GM12878 (cell line): Measurements from ENCODE around the gene MPP2.

ENCODE experiments used
- BACH1 ChIP-seq: fragments of 450-650 bp; IDR thresholded peaks from 2 replicates; pipeline ENCODE4 v1.6.1; 2017; ENCODE audit warnings: mild to moderate bottlenecking, borderline replicate concordance
- CTCF ChIP-seq, 3 experiments: IDR thresholded peaks in 2 of 3; conservative IDR thresholded peaks in 1 of 3; 2 replicates each; pipeline ENCODE4 v1.5.1; 2011; ENCODE audit warnings: low read depth in 3 of 3, low read length in 3 of 3, mild to moderate bottlenecking in 3 of 3, control low read depth in 2 of 3, moderate library complexity in 2 of 3, inconsistent platforms in 1 of 3, mixed read lengths in 1 of 3; ENCODE audit not compliant: control insufficient read depth in 2 of 3, insufficient read depth in 1 of 3; ENCODE audit errors: extremely low read depth in 1 of 3
- EZH2 ChIP-seq: IDR thresholded peaks from 2 replicates; pipeline ENCODE4 v1.6.1; 2012; ENCODE audit warnings: low read depth, mild to moderate bottlenecking, control low read depth, inconsistent platforms, low read length, borderline replicate concordance; ENCODE audit not compliant: control insufficient read depth
- NFIC ChIP-seq: IDR thresholded peaks from 2 replicates; pipeline ENCODE4 v1.6.1; 2012; ENCODE audit warnings: low read depth, mild to moderate bottlenecking, inconsistent platforms, low read length, moderate library complexity
- POLR2AphosphoS5 ChIP-seq: IDR thresholded peaks from 2 replicates; pipeline ENCODE4 v1.6.1; 2011; ENCODE audit warnings: mild to moderate bottlenecking, low read length, inconsistent platforms
- RAD21 ChIP-seq: IDR thresholded peaks from 2 replicates; pipeline ENCODE4 v1.6.1; 2011; ENCODE audit warnings: mild to moderate bottlenecking, low read depth, low read length, moderate library complexity; ENCODE audit not compliant: insufficient read depth
- TAF1 ChIP-seq: IDR thresholded peaks from 2 replicates; pipeline ENCODE4 v1.6.1; 2011; ENCODE audit warnings: mild to moderate bottlenecking, low read depth, low read length, borderline replicate concordance
- TARDBP ChIP-seq: IDR thresholded peaks from 2 replicates; pipeline ENCODE4 v1.6.1; 2016; ENCODE audit warnings: borderline replicate concordance

- TF ChIP-seq POLR2AphosphoS5 (no peak), EZH2 (no peak), RAD21 (no peak), CTCF (IDR thresholded peaks at IDR 0.05 in 2 of 3, conservative IDR thresholded peaks at IDR 0.05 in 1 of 3; ENCODE audit: control insufficient read depth in 2 of 3, extremely low read depth in 1 of 3, insufficient read depth in 1 of 3, low read depth in 3 of 3, low read length in 3 of 3) (no peak), TAF1 (no peak), BACH1 (no peak), NFIC (no peak), TARDBP (no peak)
Observed at GRCh38 chr17:43879723-43880419, 27.5 kb downstream of the MPP2 start.
